SK-N-SH treated with all-trans-retinoic acid at 6 μM for 48 hours (cell line): ENCODE data around the gene GALNTL6.

Experiments used
- CREB5 ChIP-seq: fragments of 250-450 bp; sonication (Bioruptor Pico); IDR thresholded peaks from 2 replicates; pipeline ENCODE4 v1.5.1; 2020; ENCODE audit warnings: low read depth, mild to moderate bottlenecking, moderate library complexity
- PATZ1 ChIP-seq: fragments of 250-450 bp; sonication (Bioruptor Pico); IDR thresholded peaks from 2 replicates; pipeline ENCODE4 v1.8.0; 2020; ENCODE audit warnings: mild to moderate bottlenecking, moderate library complexity, borderline replicate concordance

- TF ChIP-seq PATZ1 (CRISPR knock-in tag) = no peak
- TF ChIP-seq CREB5 = no peak
Observed at GRCh38 chr4:172770787-172771186, 957.6 kb downstream of the GALNTL6 start.
